Dendritic cell treated with granulocyte-macrophage colony-stimulating factor and Interleukin-4, amounts not matched to agents 40 ng/mL and 50 ng/mL, for 4 days (primary cell): Measurements from ENCODE around the gene BBLN.
A peak's percentile ranks its signal among the peaks of the same experiment; 100 is the strongest.

Source experiments
- H3K27ac Mint-ChIP-seq: one replicate; pipeline ENCODE4 v1.8.0; 2022; ENCODE audit warnings: mild to moderate bottlenecking, mixed read lengths
- H3K27me3 Mint-ChIP-seq: one replicate; pipeline ENCODE4 v1.8.0; 2022; ENCODE audit warnings: mild to moderate bottlenecking, mixed read lengths
- H3K36me3 Mint-ChIP-seq: one replicate; pipeline ENCODE4 v1.8.0; 2022; ENCODE audit warnings: low read depth, mixed read lengths
- H3K4me1 Mint-ChIP-seq: one replicate; pipeline ENCODE4 v1.8.0; 2022; ENCODE audit warnings: low read depth, mixed read lengths
- H3K4me3 Mint-ChIP-seq: one replicate; pipeline ENCODE4 v1.8.0; 2022; ENCODE audit warnings: mild to moderate bottlenecking, moderate library complexity, mixed read lengths
- H3K9me3 Mint-ChIP-seq: one replicate; pipeline ENCODE4 v1.8.0; 2022; ENCODE audit warnings: mixed read lengths
- intact Hi-C: fragments of 100-400 bp; cut with micrococcal nuclease; formaldehyde crosslinking; loops from one replicate; pipeline ENCODE4 v1.15.0; 2022

Gene BBLN

DNA sequence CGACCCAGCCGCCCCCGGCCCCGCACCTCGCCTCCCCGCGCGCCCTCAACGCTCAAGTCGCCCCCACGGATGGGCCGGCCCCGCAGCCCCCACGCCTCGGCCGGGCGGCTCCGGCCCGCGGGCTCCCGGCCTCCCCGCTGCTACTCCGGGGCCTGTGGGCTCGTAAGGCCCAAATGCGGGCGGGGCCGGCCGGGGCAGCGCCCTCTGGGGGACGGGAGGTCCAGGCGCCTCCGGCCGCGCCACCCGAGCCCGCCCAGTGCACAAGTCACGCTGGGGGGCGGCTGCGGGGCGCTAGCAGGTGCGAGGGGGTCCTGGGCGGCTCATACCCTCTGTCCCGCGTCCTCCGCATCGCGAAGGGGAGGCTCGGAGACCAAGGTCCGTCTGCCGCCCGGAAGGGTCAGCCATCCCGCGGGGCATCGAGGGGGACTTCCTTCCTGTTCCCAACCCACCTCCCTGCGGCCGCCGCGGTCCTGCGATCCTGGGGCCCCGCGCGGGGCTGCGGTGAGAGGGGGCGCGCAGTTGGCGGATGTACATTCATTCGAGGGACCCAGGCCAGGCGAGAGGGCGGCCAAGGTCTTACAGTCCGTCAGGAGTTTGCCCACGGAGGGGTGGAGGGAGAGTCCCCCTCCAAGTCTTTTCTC is 31.5 kb downstream of the BBLN start, which contains the start of gene CIZ1:
Gene CIZ1, minus strand, starts transcription at position 167 of the 641 bp plus-strand sequence. CDS start 715 bp downstream, outside the sequence.
- intact Hi-C loops, result no loop called here
- Mint-ChIP-seq H3K27me3 (no peaks in the 10 kb centered on the region), H3K4me3 (peak within 1 kb of the TSS; percentile 94), H3K36me3 (peaks cover 53% of the 10 kb centered on the region), H3K9me3 (no peaks in the 10 kb centered on the region), H3K27ac (peak within 1 kb of the TSS; percentile 98), H3K4me1 (peaks cover 28% of the 10 kb centered on the region)

DNA sequence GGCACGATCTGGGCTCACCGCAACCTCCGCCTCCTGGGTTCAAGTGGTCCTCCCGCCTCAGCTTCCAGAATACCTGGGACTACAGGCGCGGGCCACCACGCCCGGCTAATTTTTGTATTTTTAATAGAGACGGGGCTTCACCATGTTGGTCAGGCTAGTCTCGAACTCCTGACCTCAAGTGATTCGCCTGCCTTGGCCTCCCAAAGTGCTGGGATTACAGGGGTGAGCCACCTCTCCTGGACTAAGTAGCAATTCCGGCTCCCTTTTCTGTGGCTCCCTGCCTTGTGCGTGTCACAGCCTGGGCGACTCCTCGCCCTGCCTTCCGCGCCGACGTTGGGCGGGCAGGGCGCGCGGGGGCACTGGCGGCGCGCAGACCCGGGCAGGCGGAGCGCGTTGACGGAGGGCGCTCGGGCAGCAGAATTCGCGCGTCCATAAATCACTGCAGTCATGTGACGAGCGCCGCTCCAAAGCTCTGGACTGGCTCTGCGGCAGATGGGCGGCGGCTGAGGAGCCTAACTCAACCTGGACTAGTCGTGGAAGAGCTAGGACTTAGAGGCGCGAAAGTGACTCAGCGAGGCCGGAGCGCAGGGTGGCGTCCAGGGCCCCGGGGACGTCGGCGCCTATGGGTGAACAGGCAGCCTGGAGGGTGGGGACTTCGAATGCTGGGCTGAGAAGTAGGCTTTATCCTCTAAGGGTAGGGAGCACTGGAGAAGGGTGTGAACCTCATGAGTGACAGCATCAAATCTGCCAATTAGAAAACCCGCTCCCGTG is 32.7 kb downstream of the BBLN start:
- H3K4me3 Mint-ChIP-seq, result peak overlapping the region; percentile 72
- H3K4me1 Mint-ChIP-seq, result peaks cover 28% of the 10 kb centered on the region
- intact Hi-C loops, result no loop called here
- H3K27me3 Mint-ChIP-seq, result no peaks in the 10 kb centered on the region
- H3K27ac Mint-ChIP-seq, result peak overlapping the region; percentile 98
- H3K36me3 Mint-ChIP-seq, result peaks cover 47% of the 10 kb centered on the region
- H3K9me3 Mint-ChIP-seq, result no peaks in the 10 kb centered on the region

DNA sequence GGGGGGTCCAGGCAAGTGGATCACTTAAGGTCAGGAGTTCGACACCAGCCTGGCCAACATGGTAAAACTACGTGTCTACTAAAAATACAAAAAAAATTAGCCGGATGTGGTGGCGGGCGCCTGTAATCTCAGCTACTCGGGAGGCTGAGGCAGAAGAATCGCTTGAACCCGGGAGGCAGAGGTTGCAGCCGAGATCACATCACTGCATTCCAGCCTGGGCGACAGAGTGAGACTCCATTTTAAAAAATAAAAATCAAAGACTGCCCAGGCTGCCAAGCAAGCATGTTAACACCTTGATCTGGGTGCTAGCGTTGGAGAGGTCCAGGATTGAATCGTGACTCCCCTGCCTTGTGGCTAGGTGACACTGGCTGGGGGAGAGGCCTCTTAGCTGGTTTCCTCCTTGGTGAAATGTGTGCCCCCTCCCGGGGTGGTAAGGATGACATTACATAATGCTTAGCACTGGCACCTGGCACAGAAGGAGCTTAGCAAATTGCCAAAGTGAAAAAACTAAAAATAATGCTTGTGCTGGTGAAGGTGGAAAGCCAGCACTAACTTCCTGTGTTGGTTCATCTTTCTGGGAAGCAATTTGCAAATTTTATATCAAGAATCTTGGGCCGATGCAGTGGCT is 33.5 kb downstream of the BBLN start:
- H3K4me3 Mint-ChIP-seq, result peak overlapping the region; percentile 72

DNA sequence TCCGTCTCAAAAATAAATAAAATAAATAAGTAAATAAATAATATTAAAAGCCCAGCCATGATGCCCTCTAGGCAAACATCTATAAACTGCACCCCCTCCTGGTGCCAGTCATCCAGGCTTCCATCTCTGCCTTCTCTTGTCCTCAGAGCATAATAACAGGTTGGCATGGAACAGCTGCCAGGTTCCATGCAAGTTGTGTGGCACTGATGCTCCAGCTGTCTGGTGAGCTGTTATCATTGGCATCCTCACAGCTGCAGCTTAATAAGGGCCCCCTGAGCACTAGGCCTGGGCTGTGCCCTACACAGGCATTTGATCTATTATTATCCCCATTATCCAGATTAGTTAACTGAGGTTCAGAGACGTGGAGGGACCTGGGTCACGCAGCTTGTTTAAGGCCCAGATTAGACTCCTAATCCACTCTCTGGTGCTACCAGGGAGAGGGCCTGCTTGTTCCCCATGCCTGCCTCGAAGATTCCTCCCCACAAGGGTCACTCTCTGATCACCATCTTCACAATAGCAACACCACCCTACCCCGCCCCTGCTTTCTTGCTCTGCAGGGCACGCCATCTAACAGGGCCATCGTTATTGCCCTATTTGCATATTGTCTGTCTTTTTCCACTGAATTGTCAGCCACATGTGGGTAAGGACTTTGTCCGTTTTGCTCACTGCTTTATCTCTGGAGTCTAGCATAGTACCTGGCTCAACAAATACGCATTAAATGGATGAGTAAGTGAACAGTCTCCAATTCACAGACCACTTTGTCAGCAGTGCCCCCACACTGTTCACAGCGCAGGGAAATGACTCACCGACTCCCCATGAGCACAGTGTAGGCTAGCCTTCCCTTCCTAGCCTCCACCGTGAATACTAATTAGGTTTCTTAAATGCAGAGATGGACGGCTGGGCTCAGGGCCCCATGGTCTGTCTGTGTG is 41.6 kb downstream of the BBLN start:
- H3K4me1 Mint-ChIP-seq, result peaks cover 24% of the 10 kb centered on the region
- H3K4me3 Mint-ChIP-seq, result no peak overlapping the region
- peak overlapping the region; percentile 70 for H3K27ac Mint-ChIP-seq
- peaks cover 7% of the 10 kb centered on the region for H3K36me3 Mint-ChIP-seq
- no peaks in the 10 kb centered on the region for H3K9me3 Mint-ChIP-seq
- intact Hi-C loops, result no loop called here
- H3K27me3 Mint-ChIP-seq, result peaks cover 22% of the 10 kb centered on the region

More for the DNA sequence above, 33.5 kb downstream of the BBLN start:
- peak overlapping the region; percentile 98 for H3K27ac Mint-ChIP-seq
- intact Hi-C loops, result no loop called here
- no peaks in the 10 kb centered on the region for H3K27me3 Mint-ChIP-seq
- H3K9me3 Mint-ChIP-seq, result no peaks in the 10 kb centered on the region
- H3K36me3 Mint-ChIP-seq, result peaks cover 39% of the 10 kb centered on the region
- peaks cover 28% of the 10 kb centered on the region for H3K4me1 Mint-ChIP-seq

DNA sequence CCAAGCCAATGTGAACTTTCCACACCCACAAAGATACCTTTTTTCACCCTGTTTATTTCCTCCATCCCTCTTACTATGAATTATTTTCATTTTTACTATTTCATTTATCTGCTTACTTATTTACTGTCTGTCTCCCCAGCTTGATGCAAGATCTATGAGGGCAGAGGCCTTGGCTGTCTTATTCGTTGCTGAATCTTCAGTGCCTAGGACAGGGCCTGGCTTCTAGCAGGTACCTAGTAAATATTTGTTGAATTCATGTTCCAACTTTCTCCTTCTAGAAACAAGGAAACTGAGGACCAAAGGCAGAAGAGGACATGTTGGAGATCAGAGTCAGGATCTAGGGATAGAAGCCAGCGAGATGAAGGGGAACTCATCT is 42.6 kb downstream of the BBLN start:
- H3K27me3 Mint-ChIP-seq, result peaks cover 26% of the 10 kb centered on the region
- H3K9me3 Mint-ChIP-seq, result no peaks in the 10 kb centered on the region
- H3K4me1 Mint-ChIP-seq, result peaks cover 34% of the 10 kb centered on the region
- H3K4me3 Mint-ChIP-seq, result no peak overlapping the region
- intact Hi-C loops, result no loop called here
- peak overlapping the region; percentile 70 for H3K27ac Mint-ChIP-seq
- no peaks in the 10 kb centered on the region for H3K36me3 Mint-ChIP-seq

DNA sequence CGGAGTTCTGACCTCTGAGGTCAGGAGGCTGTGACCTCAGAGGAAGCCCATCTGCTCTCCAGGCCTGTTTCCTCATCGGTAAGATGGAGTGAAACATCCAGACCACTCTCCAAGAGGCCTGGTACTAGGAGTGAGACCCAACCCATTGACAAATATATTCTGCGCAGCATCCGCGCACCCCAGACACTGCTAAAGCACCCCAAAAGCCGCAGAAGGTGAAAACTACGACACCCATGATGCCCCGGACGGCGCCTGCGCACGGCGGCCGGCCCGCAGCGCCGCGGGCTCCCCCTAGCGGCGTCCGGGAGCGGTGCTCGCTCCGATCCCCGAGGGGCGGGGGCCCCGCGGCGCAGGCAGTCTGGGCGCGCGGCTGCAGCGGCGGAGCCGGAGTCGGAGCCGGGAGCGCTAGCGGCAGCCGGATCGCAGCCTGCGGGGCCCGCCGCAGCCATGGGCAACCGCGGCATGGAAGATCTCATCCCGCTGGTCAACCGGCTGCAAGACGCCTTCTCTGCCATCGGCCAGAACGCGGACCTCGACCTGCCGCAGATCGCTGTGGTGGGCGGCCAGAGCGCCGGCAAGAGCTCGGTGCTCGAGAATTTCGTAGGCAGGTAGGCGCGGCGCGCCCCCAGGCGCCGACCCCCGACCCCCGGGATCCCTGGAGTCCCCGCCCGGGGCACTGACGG is 43.1 kb downstream of the BBLN start, which contains the start of gene DNM1:
Gene DNM1, plus strand, starts transcription at position 356 of the 683 bp plus-strand sequence. Its CDS starts 92 bp downstream, at position 448.
- intact Hi-C loops, result no loop called here

DNA sequence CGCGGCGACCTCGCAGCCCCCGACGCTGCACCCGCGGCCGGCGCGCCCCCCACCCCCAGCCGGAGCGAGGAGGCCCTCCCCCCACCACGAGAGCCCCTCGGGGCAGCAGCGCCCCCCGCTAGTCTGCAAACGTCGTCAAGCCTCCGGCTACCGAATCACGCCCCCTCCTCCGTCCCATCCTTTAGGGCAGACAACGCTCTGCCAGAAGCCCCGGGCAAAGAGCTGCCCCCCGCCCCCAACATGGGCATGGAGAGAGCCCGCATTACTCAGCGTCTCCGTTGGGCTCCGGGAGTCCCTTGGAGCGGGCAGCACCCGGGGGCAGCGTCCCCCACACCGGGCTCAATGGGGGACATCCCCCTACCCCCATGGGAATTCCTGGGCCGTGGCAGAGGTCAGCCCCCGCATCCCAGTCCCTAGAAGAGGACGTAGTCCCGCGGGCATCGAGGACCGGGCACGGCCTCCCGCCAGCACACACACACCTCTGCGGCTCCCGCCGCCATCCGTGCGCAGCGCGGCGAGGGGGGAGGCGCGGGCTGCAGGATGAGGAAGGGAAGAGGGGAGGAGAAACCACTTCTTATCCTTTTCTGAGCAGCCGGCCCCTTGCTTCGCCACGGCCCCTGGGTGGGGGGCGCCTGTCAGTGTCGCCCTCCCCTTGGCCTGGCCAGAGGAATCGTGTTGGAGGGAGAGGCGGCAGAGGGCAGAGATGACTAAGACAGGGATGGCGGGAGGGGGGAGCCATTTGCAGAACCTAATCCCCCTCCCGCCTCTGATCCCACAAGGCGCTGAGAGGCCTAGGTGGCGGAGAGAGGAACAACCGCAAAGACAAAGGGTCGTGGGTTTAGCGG is 43.9 kb downstream of the BBLN start:
- H3K4me1 Mint-ChIP-seq, result peaks cover 42% of the 10 kb centered on the region
- no peaks in the 10 kb centered on the region for H3K9me3 Mint-ChIP-seq
- no peaks in the 10 kb centered on the region for H3K36me3 Mint-ChIP-seq
- peak overlapping the region; percentile 82 for H3K4me3 Mint-ChIP-seq
- H3K27me3 Mint-ChIP-seq, result peaks cover 30% of the 10 kb centered on the region
- peak overlapping the region; percentile 38 for H3K27ac Mint-ChIP-seq
- intact Hi-C loops, result no loop called here

More for the DNA sequence above, 43.1 kb downstream of the BBLN start, which contains the start of gene DNM1:
- Mint-ChIP-seq H3K9me3 (no peaks in the 10 kb centered on the region), H3K36me3 (no peaks in the 10 kb centered on the region), H3K27ac (peak within 1 kb of the TSS; percentile 70), H3K4me3 (peak within 1 kb of the TSS; percentile 82), H3K27me3 (peaks cover 26% of the 10 kb centered on the region), H3K4me1 (peaks cover 36% of the 10 kb centered on the region)

DNA sequence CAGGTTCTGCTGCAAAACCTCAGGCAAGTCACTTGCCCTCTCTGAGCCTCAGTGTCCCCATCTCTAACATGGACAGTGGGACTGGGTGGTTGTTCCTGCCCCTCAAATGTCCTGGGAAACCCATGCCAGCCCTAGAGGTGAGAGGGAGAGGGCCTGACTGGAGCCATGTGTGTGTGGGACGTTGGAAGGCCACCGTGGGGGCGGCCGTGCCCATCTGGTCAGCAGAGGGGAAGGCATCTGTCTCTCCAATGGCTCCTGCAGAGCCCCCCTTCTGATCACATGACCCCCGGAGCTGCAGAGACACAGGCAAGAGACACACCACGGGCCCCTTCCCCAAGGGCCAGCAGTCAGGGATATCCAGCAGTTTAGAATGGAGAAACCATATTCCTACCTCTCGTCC is 44.8 kb downstream of the BBLN start:
- intact Hi-C loops, result no loop called here
- Mint-ChIP-seq H3K4me3 (no peak overlapping the region), H3K9me3 (no peaks in the 10 kb centered on the region), H3K4me1 (peaks cover 42% of the 10 kb centered on the region), H3K27me3 (peaks cover 30% of the 10 kb centered on the region), H3K36me3 (no peaks in the 10 kb centered on the region), H3K27ac (no peak overlapping the region)

DNA sequence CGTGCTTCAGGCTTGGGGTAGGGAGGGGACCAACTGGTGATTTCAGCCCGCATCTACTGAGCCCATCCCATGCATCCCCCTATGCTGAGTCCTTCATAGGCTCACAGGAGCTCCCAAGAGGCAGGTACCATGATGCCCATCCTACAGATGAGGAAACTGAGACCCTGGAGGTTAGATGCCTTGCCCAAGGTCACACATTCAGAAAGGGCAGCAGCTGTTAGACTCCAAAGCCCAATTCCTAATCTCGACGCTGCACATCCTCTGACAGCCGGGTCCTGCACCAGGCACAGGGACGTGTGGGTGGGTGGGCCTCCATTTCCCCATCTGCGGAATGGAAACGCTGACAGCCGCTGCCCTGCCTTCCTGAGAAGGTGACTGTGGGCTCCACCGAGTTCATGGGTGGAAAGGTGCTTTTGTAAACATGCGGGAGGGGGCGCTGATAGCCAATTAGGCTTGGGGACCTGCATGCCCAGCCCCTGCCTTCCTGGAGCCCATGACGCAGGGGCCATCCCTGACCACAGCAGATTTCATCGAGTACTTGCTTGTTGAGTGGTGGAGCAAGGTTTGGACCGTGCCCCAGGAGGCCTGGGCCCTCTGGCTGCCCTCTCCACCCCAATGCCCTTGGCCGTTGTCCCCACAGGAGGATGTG is 45.4 kb downstream of the BBLN start:
- no peak overlapping the region for H3K27ac Mint-ChIP-seq
- no peaks in the 10 kb centered on the region for H3K9me3 Mint-ChIP-seq
- H3K4me1 Mint-ChIP-seq, result peaks cover 42% of the 10 kb centered on the region
- H3K4me3 Mint-ChIP-seq, result no peak overlapping the region
- peaks cover 30% of the 10 kb centered on the region for H3K27me3 Mint-ChIP-seq
- intact Hi-C loops, result no loop called here
- H3K36me3 Mint-ChIP-seq, result no peaks in the 10 kb centered on the region

DNA sequence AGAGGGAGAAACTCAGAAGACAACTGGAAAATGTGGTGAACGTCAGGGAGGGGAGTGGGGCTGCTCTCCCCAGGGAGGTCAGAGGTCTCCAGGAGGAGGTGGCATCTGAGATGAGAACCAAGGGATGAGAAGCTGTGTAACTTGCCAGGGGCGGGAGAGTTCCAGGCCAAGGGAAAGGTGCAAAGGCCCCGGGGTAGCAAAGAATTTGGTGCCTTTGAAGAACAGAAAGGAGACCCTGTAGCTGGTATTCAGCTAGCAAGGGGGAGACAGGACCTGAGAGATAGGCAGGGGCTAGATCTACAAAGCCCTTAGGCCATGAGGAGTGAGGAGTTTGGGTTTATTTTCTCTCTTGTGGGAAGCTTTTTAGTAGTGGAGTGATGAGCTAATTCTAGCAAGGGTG is 46.4 kb downstream of the BBLN start:
- H3K4me3 Mint-ChIP-seq, result no peak overlapping the region
- intact Hi-C loops, result no loop called here
- peaks cover 38% of the 10 kb centered on the region for H3K27me3 Mint-ChIP-seq
- peak overlapping the region; percentile 8 for H3K27ac Mint-ChIP-seq
- no peaks in the 10 kb centered on the region for H3K36me3 Mint-ChIP-seq
- H3K4me1 Mint-ChIP-seq, result peaks cover 42% of the 10 kb centered on the region
- no peaks in the 10 kb centered on the region for H3K9me3 Mint-ChIP-seq

DNA sequence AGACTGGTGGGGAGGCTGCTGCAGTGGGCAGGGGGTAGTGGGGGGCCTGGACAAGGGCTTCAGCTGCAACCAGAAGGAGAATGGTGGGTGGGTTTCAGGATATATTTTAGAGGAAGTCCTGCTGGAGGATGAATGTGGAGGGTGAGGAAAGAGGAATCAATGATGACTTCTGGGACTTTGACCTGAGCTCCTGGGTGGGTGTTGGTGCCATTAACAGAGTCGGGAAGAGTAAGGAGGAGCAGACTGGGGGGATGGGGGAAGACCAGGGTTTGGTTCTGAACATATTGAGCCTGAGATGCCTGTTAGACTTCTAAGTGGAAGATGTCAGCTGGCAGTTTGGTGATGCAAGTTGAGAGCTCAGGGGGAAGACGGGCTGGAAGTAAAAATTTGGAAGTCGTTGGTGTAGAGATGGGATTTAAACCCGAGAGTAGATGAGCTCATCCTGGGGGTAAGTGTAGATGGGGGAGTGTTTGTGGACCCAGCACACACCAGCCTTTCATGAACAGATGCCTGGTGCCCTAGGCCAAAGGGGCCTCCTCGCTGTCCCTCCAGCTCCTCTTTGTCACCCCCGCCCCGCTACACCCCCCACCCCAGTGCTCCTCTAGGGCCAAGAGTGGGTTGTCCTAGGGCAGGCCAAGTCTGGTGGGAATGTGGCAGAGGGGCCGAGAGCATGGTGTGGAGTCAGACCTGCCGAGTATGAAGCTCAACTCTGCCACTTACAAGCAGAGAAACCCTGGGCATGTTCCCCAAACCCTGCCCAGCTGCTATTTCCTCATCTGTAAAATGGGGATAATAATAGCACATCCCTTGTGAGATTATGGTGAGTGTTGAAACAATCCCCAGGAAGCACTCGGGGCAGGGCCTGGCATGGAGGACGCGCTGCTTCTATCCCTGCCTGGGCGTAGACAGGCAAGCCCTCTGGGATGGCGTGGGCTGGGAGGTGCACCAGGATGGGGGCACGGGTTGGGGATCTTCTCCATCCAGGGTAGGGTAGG is 47.1 kb downstream of the BBLN start:
- Mint-ChIP-seq H3K9me3 (no peaks in the 10 kb centered on the region), H3K27ac (peak overlapping the region; percentile 8), H3K4me3 (no peak overlapping the region), H3K4me1 (peaks cover 41% of the 10 kb centered on the region), H3K27me3 (peaks cover 45% of the 10 kb centered on the region), H3K36me3 (no peaks in the 10 kb centered on the region)
- intact Hi-C loops, result no loop called here
